ENCODE results near the gene BLVRA.

BLVRA gene

GRCh38 chr7:43758822-43759683 lies 573 bp downstream of the BLVRA start:
- TF ChIP-seq CTCF (IDR thresholded peaks at IDR 0.05), result no peak
- no peak for DNase-seq (ENCODE audit: low spot score)
- Histone ChIP-seq H3K4me3 (peak overlapping the region; percentile 88), H3K27ac (peak overlapping the region; percentile 79 to 86)

- Histone ChIP-seq H3K4me3 (no peak overlapping the region), H3K27ac (no peak overlapping the region)
- no peak for TF ChIP-seq CTCF (IDR thresholded peaks at IDR 0.05)
- no peak for DNase-seq (ENCODE audit: low spot score)
These were observed 2.4 kb downstream of the BLVRA start for GRCh38 chr7:43760861-43761260.

- no peak for TF ChIP-seq CTCF (IDR thresholded peaks at IDR 0.05)
- Histone ChIP-seq H3K27ac (no peak overlapping the region), H3K4me3 (no peak overlapping the region)
- DNase-seq (ENCODE audit: low spot score), result no peak
These were observed 2.9 kb downstream of the BLVRA start for GRCh38 chr7:43761382-43761781.

GRCh38 chr7:43761938-43762692 lies 3.6 kb downstream of the BLVRA start:
- no peak for DNase-seq (ENCODE audit: low spot score)
- Histone ChIP-seq H3K27ac (no peak overlapping the region), H3K4me3 (no peak overlapping the region)
- no peak for TF ChIP-seq CTCF (IDR thresholded peaks at IDR 0.05)

GRCh38 chr7:43763183-43763582 lies 4.7 kb downstream of the BLVRA start:
- H3K4me3 ChIP-seq, result no peak overlapping the region
- DNase-seq (ENCODE audit: low spot score), result no peak
- no peak for TF ChIP-seq CTCF (IDR thresholded peaks at IDR 0.05)
- H3K27ac ChIP-seq, result no peak overlapping the region

- Histone ChIP-seq H3K27ac (peak overlapping the region in 1 of 2 donors; percentile 10), H3K4me3 (no peak overlapping the region)
- no peak for DNase-seq (ENCODE audit: low spot score)
- no peak for TF ChIP-seq CTCF (IDR thresholded peaks at IDR 0.05)
These were observed 5.7 kb downstream of the BLVRA start for GRCh38 chr7:43764039-43764761.

Data from coronary artery (tissue), 2 donors.